Kidney (tissue), 14 donors: Measurements from ENCODE around the gene ZC3H12C. TPM values are rescaled to one million over a fixed set of nuclear protein-coding genes. Genes with fewer than 3 reads are reported as not detected.

Experiments used
- DNase-seq, 5 donors: peaks; one replicate each; pipeline ENCODE4 v3.0.0-alpha.2; 2013 to 2020
- FAIRE-seq: peaks from 2 replicates; lab custom pipeline; 2012; peaks lifted over from hg19 to GRCh38; lab: Jason Lieb, UNC
- H3K27ac ChIP-seq, 2 donors: one replicate each; pipeline ENCODE4 v1.7.0; 2013; ENCODE audit warnings: low read depth in 2 of 2, low read length in 2 of 2, inconsistent platforms in 1 of 2
- H3K27me3 ChIP-seq: one replicate; pipeline ENCODE4 v1.7.1; 2013; ENCODE audit warnings: low read length, inconsistent platforms; ENCODE audit not compliant: control insufficient read depth, insufficient read depth
- H3K36me3 ChIP-seq, 3 donors: one replicate each; pipeline versions ENCODE4 v1.7.0 to v1.7.1; 2013; ENCODE audit warnings: low read length in 3 of 3, control low read depth in 1 of 3, inconsistent platforms in 1 of 3; ENCODE audit not compliant: insufficient read depth in 3 of 3, control insufficient read depth in 2 of 3
- H3K4me1 ChIP-seq, 3 donors: one replicate each; pipeline versions ENCODE4 v1.7.0 to v1.7.1; 2013; ENCODE audit warnings: low read length in 3 of 3, inconsistent platforms in 1 of 3, low read depth in 1 of 3; ENCODE audit not compliant: control insufficient read depth in 2 of 3, insufficient read depth in 2 of 3
- H3K4me3 ChIP-seq, 3 donors: one replicate each; pipeline versions ENCODE4 v1.7.0 to v1.8.1; 2013; ENCODE audit warnings: low read length in 3 of 3, control low read depth in 1 of 3, inconsistent platforms in 1 of 3
- H3K9ac ChIP-seq, 3 donors: one replicate each; pipeline versions ENCODE4 v1.7.0 to v1.7.1; 2013; ENCODE audit warnings: low read length in 3 of 3, control low read depth in 1 of 3, inconsistent platforms in 1 of 3
- H3K9me3 ChIP-seq, 3 donors: one replicate each; pipeline versions ENCODE4 v1.7.0 to v1.7.1; 2013; ENCODE audit warnings: low read length in 3 of 3, control low read depth in 1 of 3, inconsistent platforms in 1 of 3; ENCODE audit not compliant: control insufficient read depth in 2 of 3, insufficient read depth in 1 of 3
- CTCF ChIP-seq: IDR thresholded peaks from 3 replicates; pipeline ENCODE4 v1.5.1; 2012; ENCODE audit warnings: mild to moderate bottlenecking, moderate library complexity, borderline replicate concordance; ENCODE audit not compliant: insufficient read depth; ENCODE audit errors: extremely low read depth
- intact Hi-C: fragments of 100-400 bp; cut with DNase I; formaldehyde crosslinking; loops from one replicate; pipeline ENCODE4 v1.11.1; 2022
- polyA plus RNA-seq: library from polyadenylated mRNA; stranded (reverse); fragments of 350-450 nt; fragmentation: Illumina TruSeq; extraction: RNeasy Lipid Tissue Mini Kit (QIAGEN cat#74804); gene quantifications from one replicate; pipeline ENCODE4 v1.2.3, GENCODE V29; 2014; ENCODE audit warnings: low read depth, low replicate concordance; ENCODE audit not compliant: insufficient read depth
- total RNA-seq: library from RNA; stranded (reverse); fragmentation: NEBNext Ultra II Directional; extraction: Animal tissue kit (Norgen Biotek cat#: 25700); gene quantifications from one replicate; pipeline ENCODE4 v1.2.1, GENCODE V29; 2021
- donor health status: control.
- donor health status: control.
- donor health status: control.
- donor health status: control.
- donor health status: control.
- donor health status: DM: yes; HTN: yes; CAD: no.
- donor health status: Normal renal cell carcinoma (clear cell type).

Gene ZC3H12C
- total and polyA plus RNA-seq, 2 donors from 2014 or later = 2.3 to 14.3 TPM

- DNase-seq = no peak
- H3K27me3 ChIP-seq = no peaks in the 10 kb centered on the region
- TF ChIP-seq CTCF = no peak
These were observed 38.4 kb downstream of the ZC3H12C start for GRCh38 chr11:110131386-110132123.

GRCh38 chr11:110133160-110133559 is 40.0 kb downstream of the ZC3H12C start:
- TF ChIP-seq CTCF = no peak
- intact Hi-C loops = loop anchor here (10.0 kb wide), 1 partner anchor 1172 kb away; no protein-coding TSS in a partner anchor
- Histone ChIP-seq H3K9ac (no peak overlapping the region), H3K27ac (no peak overlapping the region), H3K4me3 (no peak overlapping the region), H3K9me3 (no peaks in the 10 kb centered on the region), H3K4me1 (peaks cover 0 to 5% (median 2%) of the 10 kb centered on the region in 3 donors), H3K36me3 (no peaks in the 10 kb centered on the region), H3K27me3 (no peaks in the 10 kb centered on the region)
- DNase-seq (no peak), FAIRE-seq (no peak)

More at GRCh38 chr11:110131386-110132123, 38.4 kb downstream of the ZC3H12C start:
- intact Hi-C loops = loop anchor here (10.0 kb wide), 1 partner anchor 1173 kb away; no protein-coding TSS in a partner anchor
- Histone ChIP-seq H3K9me3 (no peaks in the 10 kb centered on the region), H3K36me3 (no peaks in the 10 kb centered on the region), H3K9ac (no peak overlapping the region), H3K4me1 (peaks cover 0 to 9% (median 2%) of the 10 kb centered on the region in 3 donors), H3K27ac (no peak overlapping the region), H3K4me3 (no peak overlapping the region)
- no peak for FAIRE-seq

GRCh38 chr11:110134110-110134509 is 40.9 kb downstream of the ZC3H12C start:
- peaks cover 0 to 2% (median 0%) of the 10 kb centered on the region in 3 donors for H3K4me1 ChIP-seq
- no peak for DNase-seq
- no peak overlapping the region for H3K4me3 ChIP-seq
- intact Hi-C loops = loop anchor here (10.0 kb wide), 1 partner anchor 1171 kb away; no protein-coding TSS in a partner anchor
- no peaks in the 10 kb centered on the region for H3K9me3 ChIP-seq
- H3K9ac ChIP-seq = no peak overlapping the region
- no peak for FAIRE-seq
- H3K36me3 ChIP-seq = no peaks in the 10 kb centered on the region
- no peak for TF ChIP-seq CTCF
- H3K27ac ChIP-seq = no peak overlapping the region
- H3K27me3 ChIP-seq = no peaks in the 10 kb centered on the region
